ENCODE data around the gene NOLC1. TPM values are rescaled to one million over a fixed set of nuclear protein-coding genes. Genes with fewer than 3 reads are reported as not detected.

The NOLC1 gene
- total and polyA plus RNA-seq, 4 donors, result 11.6 to 26.3 (median 20.4) TPM

GRCh38 chr10:102163342-102163989 is 11.3 kb downstream of the NOLC1 start:
- Histone ChIP-seq H3K27me3 (ENCODE audit: control insufficient read depth in 4 of 4, insufficient read depth in 4 of 4, low read length in 3 of 4) (no peaks in the 10 kb centered on the region), H3K9me3 (ENCODE audit: control insufficient read depth in 4 of 4, low read length in 3 of 4) (no peaks in the 10 kb centered on the region), H3K27ac (ENCODE audit: low read depth in 1 of 2, low read length in 2 of 2) (no peak overlapping the region), H3K4me3 (ENCODE audit: low read depth in 1 of 3, low read length in 3 of 3) (no peak overlapping the region), H3K4me1 (ENCODE audit: control insufficient read depth in 4 of 4, insufficient read depth in 4 of 4, low read length in 3 of 4) (peaks cover 0 to 4% (median under 1%) of the 10 kb centered on the region in 4 donors), H3K9ac (ENCODE audit: low read depth in 1 of 2, low read length in 2 of 2) (no peak overlapping the region), H3K36me3 (ENCODE audit: control insufficient read depth in 4 of 4, insufficient read depth in 3 of 4, low read depth in 1 of 4, low read length in 3 of 4) (peaks cover 21 to 54% (median 46%) of the 10 kb centered on the region in 4 donors)
- 85% methylated on average over 4 of the region's 4 CpGs for WGBS
- no peak for TF ChIP-seq MAX (IDR thresholded peaks at IDR 0.05)
- no peak for DNase-seq (ENCODE audit: low spot score)

- WGBS, result 26% methylated on average over 1 of the region's 1 CpG
- H3K4me3 ChIP-seq (ENCODE audit: low read depth in 1 of 3, low read length in 3 of 3), result no peak overlapping the region
- no peak overlapping the region for H3K27ac ChIP-seq (ENCODE audit: low read depth in 1 of 2, low read length in 2 of 2)
- H3K9me3 ChIP-seq (ENCODE audit: control insufficient read depth in 4 of 4, low read length in 3 of 4), result no peaks in the 10 kb centered on the region
- TF ChIP-seq NR2F2 (IDR thresholded peaks at IDR 0.05) (no peak), ATF3 (IDR thresholded peaks at IDR 0.05) (no peak), EGR1 (IDR thresholded peaks at IDR 0.05; ENCODE audit: low read depth in 2 of 2) (no peak), FOXA2 (IDR thresholded peaks at IDR 0.05) (no peak), HNF4A (conservative IDR thresholded peaks at IDR 0.05) (no peak), YY1 (IDR thresholded peaks at IDR 0.05) (no peak), RXRA (IDR thresholded peaks at IDR 0.05) (no peak), TAF1 (conservative IDR thresholded peaks at IDR 0.05) (no peak), CTCF (IDR thresholded peaks at IDR 0.05; ENCODE audit: low read depth, low read length, missing input control) (no peak), HNF4G (IDR thresholded peaks at IDR 0.05) (no peak), SP1 (IDR thresholded peaks at IDR 0.05) (no peak), ZBTB33 (IDR thresholded peaks at IDR 0.05) (no peak), MAX (IDR thresholded peaks at IDR 0.05) (no peak), RAD21 (IDR thresholded peaks at IDR 0.05) (no peak), FOXA1 (IDR thresholded peaks at IDR 0.05) (no peak), REST (IDR thresholded peaks at IDR 0.05) (no peak)
- DNase-seq (ENCODE audit: low spot score), result no peak
- no peaks in the 10 kb centered on the region for H3K27me3 ChIP-seq (ENCODE audit: control insufficient read depth in 4 of 4, insufficient read depth in 4 of 4, low read length in 3 of 4)
- no peak overlapping the region for H3K9ac ChIP-seq (ENCODE audit: low read depth in 1 of 2, low read length in 2 of 2)
- peaks cover 2 to 11% (median 7%) of the 10 kb centered on the region in 4 donors for H3K36me3 ChIP-seq (ENCODE audit: control insufficient read depth in 4 of 4, insufficient read depth in 3 of 4, low read depth in 1 of 4, low read length in 3 of 4)
- H3K4me1 ChIP-seq (ENCODE audit: control insufficient read depth in 4 of 4, insufficient read depth in 4 of 4, low read length in 3 of 4), result peaks cover 0 to 6% (median 2%) of the 10 kb centered on the region in 4 donors
These were observed 15.7 kb downstream of the NOLC1 start for GRCh38 chr10:102167861-102168260.

All from liver (tissue), 9 donors.